IPS-18a (cell line): ENCODE measurements around the gene GGA1.

Experiments
- H3K27ac ChIP-seq: one replicate; pipeline ENCODE4 v1.5.1; 2013; ENCODE audit warnings: low read length
- H3K27me3 ChIP-seq: one replicate; pipeline ENCODE4 v1.6.1; 2013; ENCODE audit warnings: mild to moderate bottlenecking, low read length; ENCODE audit not compliant: control insufficient read depth, insufficient read depth
- H3K36me3 ChIP-seq: one replicate; pipeline ENCODE4 v1.6.1; 2013; ENCODE audit warnings: low read depth, low read length; ENCODE audit not compliant: control insufficient read depth
- H3K4me1 ChIP-seq: one replicate; pipeline ENCODE4 v1.6.1; 2013; ENCODE audit warnings: low read depth, low read length; ENCODE audit not compliant: control insufficient read depth
- H3K4me3 ChIP-seq: one replicate; pipeline ENCODE4 v1.5.1; 2013; ENCODE audit warnings: low read length
- H3K9ac ChIP-seq: one replicate; pipeline ENCODE4 v1.6.1; 2013; ENCODE audit warnings: mild to moderate bottlenecking, low read length, moderate library complexity
- H3K9me3 ChIP-seq: one replicate; pipeline ENCODE4 v1.6.1; 2013; ENCODE audit warnings: low read depth, low read length; ENCODE audit not compliant: control insufficient read depth

The GGA1 gene

GRCh38 chr22:37661160-37661924 is 52.7 kb downstream of the GGA1 start:
- peaks cover 6% of the 10 kb centered on the region for H3K4me1 ChIP-seq
- no peak overlapping the region for H3K4me3 ChIP-seq
- H3K27ac ChIP-seq = no peak overlapping the region
- no peak overlapping the region for H3K9ac ChIP-seq
- H3K27me3 ChIP-seq = no peaks in the 10 kb centered on the region
- peaks cover 12% of the 10 kb centered on the region for H3K36me3 ChIP-seq
- H3K9me3 ChIP-seq = no peaks in the 10 kb centered on the region

GRCh38 chr22:37662039-37662438 is 53.4 kb downstream of the GGA1 start:
- no peak overlapping the region for H3K4me3 ChIP-seq
- H3K9me3 ChIP-seq = no peaks in the 10 kb centered on the region
- no peak overlapping the region for H3K27ac ChIP-seq
- peaks cover 17% of the 10 kb centered on the region for H3K36me3 ChIP-seq
- H3K4me1 ChIP-seq = peaks cover 6% of the 10 kb centered on the region
- no peaks in the 10 kb centered on the region for H3K27me3 ChIP-seq
- no peak overlapping the region for H3K9ac ChIP-seq

GRCh38 chr22:37663521-37664140 is 55.0 kb downstream of the GGA1 start:
- Histone ChIP-seq H3K36me3 (peaks cover 17% of the 10 kb centered on the region), H3K27ac (no peak overlapping the region), H3K27me3 (no peaks in the 10 kb centered on the region), H3K9me3 (no peaks in the 10 kb centered on the region), H3K4me1 (peaks cover 9% of the 10 kb centered on the region), H3K4me3 (no peak overlapping the region), H3K9ac (no peak overlapping the region)

GRCh38 chr22:37664249-37665101 is 55.8 kb downstream of the GGA1 start:
- H3K9me3 ChIP-seq = no peaks in the 10 kb centered on the region
- no peak overlapping the region for H3K4me3 ChIP-seq
- no peaks in the 10 kb centered on the region for H3K27me3 ChIP-seq
- peaks cover 17% of the 10 kb centered on the region for H3K36me3 ChIP-seq
- no peak overlapping the region for H3K9ac ChIP-seq
- no peak overlapping the region for H3K27ac ChIP-seq
- peaks cover 7% of the 10 kb centered on the region for H3K4me1 ChIP-seq

GRCh38 chr22:37665487-37665886 is 56.9 kb downstream of the GGA1 start:
- Histone ChIP-seq H3K27ac (no peak overlapping the region), H3K9me3 (no peaks in the 10 kb centered on the region), H3K36me3 (peaks cover 19% of the 10 kb centered on the region), H3K4me3 (no peak overlapping the region), H3K27me3 (no peaks in the 10 kb centered on the region), H3K4me1 (peaks cover 2% of the 10 kb centered on the region), H3K9ac (no peak overlapping the region)

- Histone ChIP-seq H3K4me1 (peaks cover 2% of the 10 kb centered on the region), H3K27ac (no peak overlapping the region), H3K9me3 (no peaks in the 10 kb centered on the region), H3K9ac (no peak overlapping the region), H3K27me3 (no peaks in the 10 kb centered on the region), H3K36me3 (peaks cover 19% of the 10 kb centered on the region), H3K4me3 (no peak overlapping the region)
These were observed 61.0 kb downstream of the GGA1 start for GRCh38 chr22:37669586-37669985.

- H3K27me3 ChIP-seq = no peaks in the 10 kb centered on the region
- no peak overlapping the region for H3K4me3 ChIP-seq
- H3K27ac ChIP-seq = no peak overlapping the region
- H3K36me3 ChIP-seq = peaks cover 3% of the 10 kb centered on the region
- H3K9ac ChIP-seq = no peak overlapping the region
- peaks cover 11% of the 10 kb centered on the region for H3K4me1 ChIP-seq
- no peaks in the 10 kb centered on the region for H3K9me3 ChIP-seq
These were observed 63.7 kb downstream of the GGA1 start for GRCh38 chr22:37672206-37672919.

GRCh38 chr22:37672920-37673455 is 64.4 kb downstream of the GGA1 start:
- H3K9ac ChIP-seq = no peak overlapping the region
- no peak overlapping the region for H3K4me3 ChIP-seq
- no peaks in the 10 kb centered on the region for H3K9me3 ChIP-seq
- H3K27ac ChIP-seq = no peak overlapping the region
- no peaks in the 10 kb centered on the region for H3K27me3 ChIP-seq
- H3K4me1 ChIP-seq = peaks cover 8% of the 10 kb centered on the region
- H3K36me3 ChIP-seq = peaks cover 3% of the 10 kb centered on the region

GRCh38 chr22:37674248-37674647 is 65.6 kb downstream of the GGA1 start:
- H3K36me3 ChIP-seq = peaks cover 3% of the 10 kb centered on the region
- no peak overlapping the region for H3K27ac ChIP-seq
- no peaks in the 10 kb centered on the region for H3K27me3 ChIP-seq
- H3K9ac ChIP-seq = no peak overlapping the region
- peaks cover 8% of the 10 kb centered on the region for H3K4me1 ChIP-seq
- H3K9me3 ChIP-seq = no peaks in the 10 kb centered on the region
- H3K4me3 ChIP-seq = no peak overlapping the region

- Histone ChIP-seq H3K9ac (no peak within 1 kb of the TSS), H3K27ac (no peak within 1 kb of the TSS), H3K4me3 (peak within 1 kb of the TSS; percentile 64), H3K4me1 (peaks cover 8% of the 10 kb centered on the region), H3K9me3 (no peaks in the 10 kb centered on the region), H3K36me3 (no peaks in the 10 kb centered on the region), H3K27me3 (no peaks in the 10 kb centered on the region)
These were observed 66.6 kb downstream of the GGA1 start, which contains the start of gene LGALS1 for GRCh38 chr22:37674951-37675929. Gene LGALS1 (plus strand): TSS chr22:37675636. CDS start chr22:37675703, 67 bp downstream.
